Measurements from ENCODE around the gene ZNF20.

DNA sequence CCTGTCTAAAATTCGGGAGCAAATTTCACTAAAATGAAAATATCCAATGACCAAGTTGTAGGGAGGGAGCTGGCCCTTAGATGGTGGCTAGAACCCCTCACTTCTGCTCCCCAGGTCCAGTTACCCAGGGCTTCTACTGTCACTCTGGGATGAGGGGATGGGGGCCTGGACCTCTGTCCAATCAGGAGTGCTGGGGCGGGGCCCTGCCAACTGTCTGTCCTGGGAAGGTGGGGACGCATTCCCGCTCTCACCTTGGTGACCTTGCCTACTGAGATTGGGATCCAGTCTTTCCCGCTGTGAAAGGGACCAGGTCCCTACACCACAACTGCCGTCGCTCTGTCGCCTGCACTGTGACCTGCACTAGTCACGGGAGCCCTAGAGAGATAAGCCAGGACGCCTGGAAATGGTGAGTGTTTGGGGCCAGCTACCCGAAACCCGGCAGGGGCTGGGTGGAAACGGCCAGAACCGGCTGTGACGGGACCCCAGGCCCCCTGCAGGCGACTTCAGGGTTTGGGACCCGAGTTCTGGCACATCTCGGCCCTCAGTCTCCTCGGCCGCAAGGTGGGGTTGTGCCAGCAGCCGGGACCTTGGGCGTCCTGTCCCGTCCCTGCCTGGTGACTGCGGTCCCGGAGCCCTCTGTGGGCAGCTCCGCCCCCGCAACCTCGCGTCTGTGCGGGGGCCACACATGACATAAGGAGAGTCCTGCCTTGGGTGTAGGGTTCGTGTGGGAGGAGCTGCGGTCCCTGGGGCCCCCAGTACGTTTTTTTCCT lies 22.8 kb downstream of the ZNF20 start:
- no peak for TF ChIP-seq POLR2A (IDR thresholded peaks at IDR 0.05)
- TF ChIP-seq, protein P1, sequence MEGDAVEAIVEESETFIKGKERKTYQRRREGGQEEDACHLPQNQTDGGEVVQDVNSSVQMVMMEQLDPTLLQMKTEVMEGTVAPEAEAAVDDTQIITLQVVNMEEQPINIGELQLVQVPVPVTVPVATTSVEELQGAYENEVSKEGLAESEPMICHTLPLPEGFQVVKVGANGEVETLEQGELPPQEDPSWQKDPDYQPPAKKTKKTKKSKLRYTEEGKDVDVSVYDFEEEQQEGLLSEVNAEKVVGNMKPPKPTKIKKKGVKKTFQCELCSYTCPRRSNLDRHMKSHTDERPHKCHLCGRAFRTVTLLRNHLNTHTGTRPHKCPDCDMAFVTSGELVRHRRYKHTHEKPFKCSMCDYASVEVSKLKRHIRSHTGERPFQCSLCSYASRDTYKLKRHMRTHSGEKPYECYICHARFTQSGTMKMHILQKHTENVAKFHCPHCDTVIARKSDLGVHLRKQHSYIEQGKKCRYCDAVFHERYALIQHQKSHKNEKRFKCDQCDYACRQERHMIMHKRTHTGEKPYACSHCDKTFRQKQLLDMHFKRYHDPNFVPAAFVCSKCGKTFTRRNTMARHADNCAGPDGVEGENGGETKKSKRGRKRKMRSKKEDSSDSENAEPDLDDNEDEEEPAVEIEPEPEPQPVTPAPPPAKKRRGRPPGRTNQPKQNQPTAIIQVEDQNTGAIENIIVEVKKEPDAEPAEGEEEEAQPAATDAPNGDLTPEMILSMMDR (IDR thresholded peaks at IDR 0.05): no peak
